ENCODE data around the gene FAM163A.

Gene FAM163A

DNA sequence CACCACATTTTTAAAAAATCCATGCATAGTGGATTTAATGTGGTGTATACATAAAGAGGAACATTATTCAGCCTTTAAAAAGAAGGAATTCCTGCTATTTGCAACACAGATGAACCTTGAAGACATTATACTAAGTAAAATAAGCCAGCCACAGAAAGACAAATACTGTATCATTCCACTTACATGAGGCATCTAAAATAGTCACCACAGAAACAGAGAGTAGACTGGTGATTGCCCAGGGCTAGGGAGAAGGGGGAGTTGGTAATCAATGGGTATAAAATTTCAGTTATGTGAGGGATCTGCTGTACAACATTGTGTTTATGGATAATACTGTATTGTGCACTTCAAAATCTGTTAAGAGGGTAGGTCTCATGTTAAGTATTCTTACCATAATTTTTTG lies 10.0 kb downstream of the FAM163A start:
- FAIRE-seq = no peak

DNA sequence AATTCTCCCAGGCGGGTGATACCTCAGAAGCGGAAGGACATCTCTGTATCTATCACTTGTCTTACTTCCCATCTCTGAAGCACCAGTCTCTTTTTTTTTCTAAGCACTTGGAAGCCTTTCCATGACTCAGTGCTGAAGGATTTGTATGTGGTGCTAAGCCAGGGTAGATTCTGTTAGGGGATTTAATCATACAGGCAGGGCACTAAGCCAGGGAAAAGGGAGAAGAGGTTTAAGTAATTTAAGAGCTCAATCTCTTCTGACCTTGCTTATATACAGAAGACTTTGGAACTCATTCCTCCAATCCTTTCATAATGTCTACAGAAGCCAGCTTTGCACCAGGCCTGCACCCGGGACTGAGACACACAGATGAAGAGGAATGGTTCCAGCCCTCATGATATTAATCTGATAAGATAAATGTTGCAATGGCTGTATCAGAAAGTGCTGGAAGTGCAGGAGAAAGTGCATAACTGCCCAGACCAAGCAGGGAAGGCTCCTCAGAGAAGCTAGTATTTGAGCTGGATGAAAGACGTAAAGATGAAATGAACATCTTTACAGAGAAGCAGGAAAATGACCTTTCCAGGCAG lies 11.0 kb downstream of the FAM163A start:
- no peak for FAIRE-seq

DNA sequence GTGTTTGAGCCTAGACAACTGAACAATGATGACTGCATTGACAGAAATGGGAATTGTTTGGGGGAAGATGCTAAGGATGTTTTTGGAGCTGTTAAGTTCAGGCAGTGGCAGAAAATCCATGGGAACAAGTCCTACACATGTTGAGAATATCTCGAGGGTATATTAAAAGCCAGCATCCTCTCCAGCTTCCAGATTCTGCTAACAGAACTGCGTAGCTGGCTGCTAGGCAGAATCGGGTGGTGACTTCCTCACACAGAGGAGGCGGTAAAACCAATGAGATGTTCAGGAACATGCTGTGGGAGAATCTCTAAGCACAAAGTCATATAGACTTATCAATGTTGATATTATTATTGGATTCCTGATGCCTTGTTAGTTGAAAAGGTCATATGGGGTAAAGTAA lies 14.8 kb downstream of the FAM163A start:
- FAIRE-seq = no peak

DNA sequence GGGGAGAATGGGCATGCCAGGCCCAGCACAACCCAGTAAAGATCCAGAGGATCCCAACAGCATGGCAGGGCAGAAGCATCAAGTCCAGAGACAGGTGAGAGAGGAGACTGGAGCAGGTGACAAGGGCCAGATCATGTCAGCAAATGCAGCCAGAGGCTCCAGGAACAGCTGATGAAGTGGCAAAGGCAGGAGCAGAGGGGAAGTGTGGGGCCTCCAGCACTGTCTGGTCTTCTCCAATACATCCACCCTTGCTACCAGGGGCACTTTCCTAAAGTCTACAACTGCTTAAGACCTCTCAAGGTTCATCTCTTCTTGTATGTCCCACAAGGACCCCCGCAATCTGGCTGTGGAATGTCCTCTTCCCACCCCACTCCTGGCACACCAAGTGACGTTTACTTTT lies 17.4 kb downstream of the FAM163A start:
- FAIRE-seq = no peak

DNA sequence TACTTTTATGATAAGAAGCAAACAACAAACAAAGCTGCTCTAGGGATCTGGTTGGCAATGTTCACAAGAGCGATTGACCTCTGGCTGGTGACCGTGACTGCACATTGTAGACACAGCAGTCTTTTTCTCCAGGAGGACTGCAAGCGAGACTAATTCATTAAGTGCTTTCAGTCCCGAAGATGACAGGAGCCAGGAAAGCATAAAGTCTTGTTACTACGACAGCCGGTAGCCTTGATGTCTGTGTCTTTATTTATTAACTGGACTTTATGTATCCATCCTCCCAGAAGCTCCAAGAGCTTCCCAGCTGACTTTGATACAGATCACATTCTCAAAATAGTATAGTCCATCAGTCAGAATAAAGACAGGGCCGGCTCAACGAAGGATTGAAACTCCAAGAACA lies 18.2 kb downstream of the FAM163A start:
- no peak for FAIRE-seq

DNA sequence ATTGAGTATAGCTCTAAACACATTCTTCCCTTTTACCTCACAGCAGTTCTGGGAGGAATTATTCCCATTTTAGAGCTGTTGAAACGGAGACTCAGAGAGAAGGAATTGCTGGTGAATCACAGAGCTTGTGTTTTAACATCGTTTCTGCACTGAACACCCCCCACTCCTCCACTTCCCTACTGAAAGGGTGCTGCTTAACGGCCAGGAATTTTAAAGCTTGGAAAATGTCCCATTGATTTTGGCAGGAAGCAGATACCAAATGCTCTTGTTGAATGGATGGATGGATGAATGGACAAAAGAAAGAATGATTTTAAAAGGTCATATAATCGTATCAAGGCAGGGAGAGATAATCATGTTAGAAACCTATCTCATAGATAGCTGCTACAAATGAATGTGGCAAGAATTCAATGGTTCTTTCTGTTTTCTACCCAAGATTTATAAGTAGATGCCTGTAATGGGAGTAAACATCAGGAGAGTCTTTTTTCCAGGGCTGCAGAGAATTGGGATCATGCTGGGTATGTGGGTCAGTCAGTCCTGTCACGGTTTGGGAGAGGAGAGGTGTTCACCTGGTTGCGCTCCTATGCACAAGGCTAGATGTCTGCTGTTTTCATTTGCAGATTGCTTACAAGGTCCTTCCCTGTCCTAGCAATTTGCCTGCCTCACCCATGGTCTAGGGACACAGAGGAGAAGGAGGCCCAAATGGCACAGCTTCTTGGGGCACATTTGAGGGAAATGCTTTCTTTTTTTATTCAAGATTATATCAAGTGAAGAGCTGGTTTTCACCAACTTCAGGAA lies 19.0 kb downstream of the FAM163A start:
- FAIRE-seq = no peak

DNA sequence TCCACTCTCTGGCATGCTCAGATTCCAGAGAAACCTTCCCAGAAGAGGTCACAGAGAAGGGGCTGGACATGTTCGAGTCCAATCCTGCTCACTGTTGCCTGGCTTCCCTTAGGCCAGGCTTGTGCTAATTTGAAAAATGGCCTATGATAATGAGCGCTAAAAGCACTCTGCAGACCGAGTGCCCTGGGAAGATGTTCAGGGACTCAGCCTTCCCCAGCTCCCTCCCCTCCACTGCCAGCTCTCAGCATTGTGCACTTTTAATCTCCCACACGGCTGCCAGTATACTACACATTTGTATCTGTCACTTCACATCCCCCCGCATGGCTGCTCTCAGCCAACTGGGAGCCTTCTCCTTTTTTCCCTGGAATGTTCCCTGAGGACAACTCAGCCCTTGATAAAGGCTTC lies 24.1 kb downstream of the FAM163A start:
- no peak for FAIRE-seq

DNA sequence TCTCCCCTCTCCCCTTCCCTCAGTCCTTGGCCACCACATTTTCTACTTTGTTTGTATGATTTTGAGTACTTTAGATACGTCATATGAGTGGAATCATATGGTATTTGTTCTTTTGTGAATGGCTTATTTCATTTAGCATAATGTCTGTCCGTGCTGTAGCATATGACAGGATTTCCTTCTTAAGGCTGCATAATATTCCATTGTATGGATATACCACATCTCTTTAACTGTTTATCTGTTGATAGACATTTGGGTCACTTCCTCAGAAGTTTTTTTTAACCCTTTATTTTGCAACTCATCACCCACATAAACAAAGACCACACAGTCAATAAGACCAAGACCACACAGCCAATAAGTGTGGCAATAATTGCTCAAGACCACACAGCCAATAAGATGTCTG lies 24.9 kb downstream of the FAM163A start:
- FAIRE-seq = no peak

DNA sequence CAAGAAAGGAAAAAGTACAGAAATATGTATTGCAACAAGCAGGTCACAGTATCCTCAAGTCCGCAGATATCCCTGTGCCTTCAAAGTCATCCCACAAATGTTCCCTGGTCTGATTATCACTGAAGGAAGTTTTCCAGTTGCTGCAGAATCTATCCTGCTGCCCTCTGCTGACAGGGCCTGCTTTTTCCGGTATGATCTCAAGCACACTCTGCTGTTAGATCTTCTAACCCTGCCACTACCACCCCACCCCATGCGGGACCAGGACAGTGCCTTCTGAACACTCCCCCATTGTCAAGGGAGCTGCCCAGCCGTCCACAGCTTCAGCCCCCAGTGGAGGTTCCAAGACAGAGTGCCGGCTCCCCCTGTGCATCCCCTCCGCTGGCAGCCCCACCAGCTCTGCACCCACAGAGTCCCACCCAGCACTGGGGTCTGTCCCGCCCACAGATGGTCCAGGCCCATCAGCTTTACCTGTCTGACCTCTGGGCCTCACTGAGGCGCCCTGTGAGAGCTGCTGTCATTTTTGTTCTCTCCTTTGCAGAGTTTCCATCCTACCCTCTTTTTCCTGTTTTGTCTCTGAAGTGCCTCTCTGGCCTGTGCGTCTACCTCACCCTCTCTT lies 27.9 kb downstream of the FAM163A start:
- FAIRE-seq = no peak

DNA sequence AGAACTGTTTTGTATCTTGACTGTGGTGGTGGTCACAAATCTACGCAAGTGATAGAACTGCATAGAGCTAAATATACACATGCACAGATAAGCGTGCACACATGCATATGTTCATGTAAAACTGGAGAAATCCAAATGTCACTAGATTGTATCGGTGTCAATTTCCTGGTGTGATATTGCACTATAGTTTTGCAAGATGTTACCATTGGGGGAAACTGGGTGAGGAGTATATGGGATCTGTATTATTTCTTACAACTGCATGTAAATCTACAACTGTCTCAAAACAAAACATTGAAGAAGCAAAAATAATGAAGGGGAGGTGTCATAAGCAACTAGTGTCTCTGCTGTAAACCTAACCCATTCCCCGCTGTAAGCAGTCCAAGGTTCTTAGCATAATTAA lies 30.2 kb downstream of the FAM163A start:
- no peak for FAIRE-seq

DNA sequence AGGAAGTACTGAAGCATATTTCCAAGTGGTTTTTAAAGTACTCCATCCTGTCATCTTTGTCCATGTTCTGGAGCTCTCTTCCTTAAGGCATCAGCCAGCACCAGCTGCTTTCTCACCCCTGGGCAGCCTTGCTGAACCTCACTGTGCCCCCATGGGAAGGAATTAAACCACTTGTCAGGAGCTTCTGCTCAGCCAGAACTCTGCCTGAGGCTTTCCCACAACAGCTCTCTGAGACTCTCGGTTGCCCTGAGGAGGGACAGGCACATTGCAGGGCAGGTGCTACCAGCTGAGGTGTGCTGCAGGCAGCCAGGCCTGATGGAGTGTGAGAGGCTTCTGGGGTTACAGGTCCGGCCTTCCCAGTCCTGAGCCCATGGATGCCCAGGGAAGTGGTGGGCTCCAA lies 30.9 kb downstream of the FAM163A start:
- FAIRE-seq = no peak

DNA sequence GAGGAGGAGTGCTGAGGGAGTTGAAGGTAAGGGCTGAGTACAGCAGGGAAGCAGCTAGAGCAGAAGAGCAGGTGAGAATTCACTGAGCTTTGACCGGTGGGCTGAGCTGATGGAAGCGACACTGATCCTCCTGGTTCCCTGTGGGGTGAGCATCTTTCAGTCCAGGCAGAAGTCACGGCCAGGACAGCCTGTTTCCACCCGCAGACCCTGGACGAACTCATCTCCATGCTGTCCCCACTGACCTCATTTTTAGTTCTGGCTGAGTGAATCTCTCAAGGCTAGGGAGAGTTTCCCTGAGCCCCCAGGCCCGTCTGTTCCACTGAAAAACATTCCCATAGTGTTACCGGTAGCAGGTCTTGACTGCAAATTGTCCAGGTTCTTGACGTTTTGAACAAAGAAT lies 31.5 kb downstream of the FAM163A start:
- FAIRE-seq = no peak

DNA sequence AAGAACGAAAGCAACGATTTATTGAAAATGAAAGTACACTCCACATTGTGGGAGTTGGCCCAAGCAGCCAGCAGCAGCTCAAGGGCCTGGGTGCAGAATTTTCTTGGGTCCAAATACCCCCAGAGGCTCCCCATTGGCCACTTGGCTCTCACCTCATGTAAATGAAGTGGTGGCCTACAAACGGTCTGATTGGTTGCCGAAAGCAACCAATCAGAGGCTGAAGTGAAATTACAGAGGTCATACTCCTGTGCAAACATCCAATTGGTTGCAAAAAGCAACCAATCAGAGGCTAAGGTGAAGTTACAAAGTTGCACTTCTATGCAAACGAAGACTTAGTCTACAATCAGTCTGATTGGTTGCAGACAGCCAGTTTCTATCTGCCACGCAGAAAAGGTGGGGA lies 31.9 kb downstream of the FAM163A start:
- no peak for FAIRE-seq

DNA sequence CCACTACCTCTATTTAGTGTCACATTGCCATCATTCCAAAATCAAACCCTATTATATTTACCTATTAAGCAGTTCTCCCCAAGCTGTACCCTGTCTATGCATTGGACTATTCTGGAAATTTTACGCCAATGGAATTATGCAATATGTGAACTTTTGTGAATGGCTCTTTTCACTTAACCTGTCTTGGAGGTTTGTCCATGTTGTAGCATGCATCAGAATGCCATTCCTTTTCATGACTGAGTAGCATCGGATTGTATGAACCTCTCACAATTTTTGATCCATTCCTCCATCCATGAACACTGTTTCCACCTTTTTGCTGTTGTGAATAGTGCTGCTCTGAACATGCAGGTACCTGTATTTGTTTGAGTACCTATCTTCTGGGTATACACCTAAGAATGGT lies 33.7 kb downstream of the FAM163A start:
- FAIRE-seq = no peak

DNA sequence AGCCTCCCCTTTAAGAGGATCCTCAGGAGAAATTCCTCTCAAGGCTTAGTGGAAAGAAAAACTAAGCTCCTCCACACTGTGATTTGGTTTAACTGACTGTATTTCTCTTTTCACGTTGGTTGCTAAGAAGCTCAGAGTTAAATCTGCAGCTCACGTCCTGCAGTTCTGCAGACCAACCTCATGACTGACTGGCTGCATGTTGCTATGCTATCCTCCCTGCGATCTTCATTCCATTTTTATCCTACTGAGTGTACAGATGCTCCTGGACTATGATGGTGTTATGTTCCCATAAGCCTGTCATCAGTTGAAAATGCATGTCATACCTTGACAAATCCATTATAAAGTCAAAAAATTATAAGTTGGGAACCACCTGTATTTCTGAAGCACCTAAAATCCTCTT lies 34.6 kb downstream of the FAM163A start:
- no peak for FAIRE-seq

DNA sequence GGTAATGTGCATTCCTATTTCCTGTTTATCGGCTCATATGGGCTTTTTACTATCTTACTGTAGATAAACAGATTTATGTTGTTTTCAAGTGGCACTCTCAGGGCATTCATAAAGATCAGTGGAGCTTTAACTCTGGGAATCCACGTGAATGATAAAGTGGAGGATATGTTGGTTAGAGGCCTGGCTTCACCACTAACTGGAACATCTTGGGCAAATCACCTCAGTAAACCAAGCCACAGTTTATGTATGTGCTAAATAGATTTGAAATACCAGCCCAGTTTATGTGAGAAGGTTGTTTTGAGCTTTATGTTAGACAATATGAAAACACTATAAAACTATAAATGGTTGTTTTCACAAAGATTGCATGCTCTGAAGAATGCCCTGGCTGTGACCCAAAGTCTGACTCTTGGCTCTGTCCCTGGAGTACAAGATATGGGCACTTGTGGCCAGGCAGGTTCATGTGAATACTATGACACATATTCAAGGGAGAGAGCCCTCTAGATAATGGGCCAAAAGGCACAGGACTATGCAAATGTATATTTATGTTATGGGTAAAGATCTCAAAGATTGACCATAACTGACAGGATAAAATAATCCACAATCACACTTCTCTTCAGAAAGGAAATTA lies 36.7 kb downstream of the FAM163A start:
- no peak for FAIRE-seq

DNA sequence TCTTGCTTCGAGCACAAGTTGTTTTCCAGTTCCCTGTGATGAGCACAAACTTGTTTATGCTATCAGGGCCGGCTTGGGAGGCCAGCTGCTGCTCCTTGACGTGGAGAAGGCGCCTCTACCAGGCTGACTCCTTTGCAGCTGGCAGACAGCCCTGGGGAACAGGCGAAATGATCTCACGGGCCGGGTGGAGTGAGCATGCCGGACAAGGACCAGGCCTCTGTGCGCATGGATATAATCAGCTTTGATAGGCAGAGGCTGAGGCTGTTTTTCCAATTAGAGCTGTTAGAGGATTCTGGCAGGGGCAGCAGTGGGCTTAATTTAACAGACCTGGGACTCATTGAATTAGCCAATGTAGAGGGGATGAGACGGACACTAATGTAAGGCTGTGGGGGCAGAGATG lies 38.9 kb downstream of the FAM163A start:
- no peak for FAIRE-seq

DNA sequence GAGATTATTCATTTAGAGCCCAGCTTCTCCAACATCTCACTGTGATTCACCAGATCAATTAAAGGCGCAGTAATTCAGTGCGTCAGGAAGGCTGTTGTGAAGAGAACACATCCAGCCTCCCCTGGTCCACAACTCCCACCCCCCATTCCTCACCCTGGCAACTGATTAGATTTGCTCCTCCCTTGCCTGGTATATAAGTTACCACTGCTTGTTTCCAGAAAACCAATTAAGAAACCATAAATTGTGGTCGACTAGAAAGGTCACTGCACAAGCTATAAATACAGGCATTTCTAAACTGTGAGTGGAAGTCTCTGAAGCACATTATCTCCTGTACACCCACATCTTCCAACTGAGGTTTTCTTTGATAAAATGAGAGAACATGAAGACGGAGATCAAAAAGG lies 41.9 kb downstream of the FAM163A start:
- FAIRE-seq = no peak

DNA sequence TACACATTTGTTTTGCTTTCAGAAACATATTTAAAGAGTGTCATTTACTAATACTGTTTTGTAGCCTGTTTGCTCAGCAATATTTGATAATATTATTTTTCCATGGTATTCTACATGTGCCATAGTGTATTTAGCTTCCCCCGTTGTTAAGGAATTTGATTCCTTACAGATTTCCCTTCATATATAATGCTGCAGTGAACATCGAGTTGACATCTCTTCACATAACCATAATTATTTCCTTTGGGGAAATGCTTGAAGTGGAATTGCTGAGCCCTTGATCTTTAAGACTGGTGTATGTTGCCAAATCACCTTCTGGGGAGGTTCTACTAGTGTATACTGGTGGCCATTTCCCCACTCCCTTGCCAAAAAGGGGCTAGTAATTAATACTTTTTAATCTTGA lies 42.6 kb downstream of the FAM163A start:
- FAIRE-seq = no peak

DNA sequence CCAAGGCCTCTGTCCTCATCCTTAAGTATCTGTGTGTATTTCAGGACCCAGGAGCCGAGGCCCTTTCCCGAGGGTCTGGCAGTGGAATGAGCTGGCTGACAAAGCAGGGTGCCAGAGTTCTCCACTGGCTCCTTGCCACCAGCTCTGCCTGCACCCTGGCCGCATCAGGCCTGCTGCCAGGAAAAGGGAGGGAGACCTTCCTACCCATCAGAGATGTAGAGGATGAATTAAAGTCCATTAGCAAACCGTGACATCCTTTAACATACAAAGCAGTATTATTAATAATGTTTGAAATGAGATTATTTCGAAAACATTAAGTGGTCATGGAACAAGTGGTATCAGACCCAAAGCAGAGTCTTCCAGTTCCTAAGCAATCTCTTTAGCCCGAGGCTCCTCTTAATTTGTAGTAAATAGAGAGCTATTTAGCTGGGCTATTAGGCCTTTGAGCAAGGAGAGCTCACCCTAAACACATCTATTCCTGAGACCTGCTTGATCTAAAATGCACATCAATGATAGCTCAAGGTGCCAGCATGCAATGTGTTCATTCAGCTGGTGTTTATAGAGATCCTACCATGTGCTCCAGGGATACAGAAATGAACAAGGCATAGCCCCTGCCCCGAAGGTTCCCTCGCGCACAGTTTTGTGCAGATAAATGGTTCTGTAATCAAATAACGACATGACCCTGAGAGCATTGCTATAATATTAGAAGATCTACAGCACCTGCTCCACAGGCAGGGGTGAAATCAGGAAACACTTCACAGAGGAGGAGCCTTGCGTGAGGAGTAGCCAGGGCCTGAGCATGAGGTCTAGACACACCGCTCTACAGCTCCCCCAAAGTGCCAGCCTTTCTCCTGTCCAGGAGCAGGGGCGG lies 44.0 kb downstream of the FAM163A start:
- no peak for FAIRE-seq

DNA sequence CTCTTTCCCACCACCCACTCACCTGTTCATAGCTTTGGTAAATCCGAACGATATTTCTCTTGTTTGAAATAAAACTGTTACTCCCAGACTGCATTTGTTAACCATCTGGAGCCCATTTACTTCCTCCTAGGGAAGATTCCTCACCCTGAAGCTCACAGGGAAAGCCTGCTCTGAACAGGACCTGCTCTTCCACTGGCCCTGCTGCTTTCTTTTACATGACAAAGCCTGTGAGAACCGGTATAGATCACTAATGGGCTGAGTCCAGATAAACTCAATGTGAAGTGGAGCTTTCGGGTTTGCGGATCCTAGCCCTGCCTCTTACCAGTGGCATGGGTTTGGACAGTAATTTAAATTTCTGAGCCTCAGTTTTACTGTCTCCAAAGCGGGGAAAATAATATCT lies 45.2 kb downstream of the FAM163A start:
- FAIRE-seq = no peak

DNA sequence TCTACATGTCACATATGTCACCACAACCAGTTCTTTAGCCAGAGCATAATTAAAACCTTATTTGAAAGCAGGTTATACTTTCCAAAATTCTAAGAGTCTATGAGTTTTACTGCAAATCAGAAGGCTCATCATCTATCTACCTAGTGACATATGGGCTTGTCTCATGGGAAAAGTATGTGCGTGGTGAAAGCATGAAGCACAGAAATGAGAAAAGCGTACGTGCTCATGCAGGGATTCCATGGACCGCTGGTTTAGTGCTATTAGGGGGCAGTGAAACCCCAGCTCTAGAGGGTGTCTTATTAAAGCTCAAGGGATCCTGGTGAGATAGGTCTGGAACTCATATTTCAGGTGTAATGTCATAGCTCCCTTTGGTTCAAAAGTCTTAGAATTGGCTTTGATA lies 50.2 kb downstream of the FAM163A start:
- no peak for FAIRE-seq

DNA sequence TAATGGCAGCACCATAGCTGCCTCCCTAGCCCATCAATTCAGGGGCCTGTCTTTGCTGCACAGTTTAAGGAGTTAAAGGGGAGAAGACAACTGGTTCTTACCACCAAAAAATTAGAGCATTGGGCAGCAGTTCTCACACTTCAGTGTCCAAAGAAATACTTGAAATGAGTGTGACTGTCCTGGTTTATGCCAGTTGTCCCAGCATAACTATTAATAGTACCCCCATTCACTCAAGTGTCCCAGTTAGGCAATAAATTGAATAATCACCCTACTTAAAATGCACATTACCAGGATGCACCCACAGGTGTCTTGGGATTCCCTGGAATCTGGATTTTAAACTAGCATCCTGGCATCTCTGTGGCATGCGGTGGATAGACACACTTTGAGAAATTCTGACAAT lies 51.1 kb downstream of the FAM163A start:
- FAIRE-seq = no peak

Data from A204.1 (cell line).